Natural killer cell (primary cell): ENCODE measurements around the gene FHIT. TPM values are rescaled to one million over a fixed set of nuclear protein-coding genes. Genes with fewer than 3 reads are reported as not detected.

ENCODE experiments used
- ATAC-seq, 3 donors: fragments of 150-1000 bp in 2 of 3; fragments of 200-7000 bp in 1 of 3; cut with Tn5 transposase; 1 replicate in 1 of 3; 2 replicates in 2 of 3; pipeline ENCODE4 v1.10.0; 2021; ENCODE audit warnings: mild to moderate bottlenecking in 2 of 3, moderate library complexity in 2 of 3
- DNase-seq, 2 donors: peaks; one replicate each; pipeline versions ENCODE4 v3.0.0 to v3.0.0-alpha.2; 2013 to 2021; ENCODE audit warnings: mixed read lengths in 1 of 2
- H3K27ac ChIP-seq: one replicate; pipeline ENCODE4 v1.5.1; 2013; ENCODE audit warnings: mild to moderate bottlenecking, low read length
- H3K27me3 ChIP-seq: one replicate; pipeline ENCODE4 v1.6.1; 2013; ENCODE audit warnings: low read length; ENCODE audit not compliant: control insufficient read depth, insufficient read depth
- H3K36me3 ChIP-seq: one replicate; pipeline ENCODE4 v1.6.1; 2013; ENCODE audit warnings: low read length; ENCODE audit not compliant: control insufficient read depth, insufficient read depth
- H3K4me1 ChIP-seq: one replicate; pipeline ENCODE4 v1.6.1; 2013; ENCODE audit warnings: low read length; ENCODE audit not compliant: control insufficient read depth, insufficient read depth
- H3K4me3 ChIP-seq: one replicate; pipeline ENCODE4 v1.5.1; 2013; ENCODE audit warnings: low read length
- H3K9me3 ChIP-seq: one replicate; pipeline ENCODE4 v1.6.1; 2013; ENCODE audit warnings: low read length; ENCODE audit not compliant: control insufficient read depth, insufficient read depth
- H3K27ac Mint-ChIP-seq, 2 donors: one replicate each; pipeline ENCODE4 v1.8.0; 2022; ENCODE audit warnings: mild to moderate bottlenecking in 2 of 2, mixed read lengths in 2 of 2, moderate library complexity in 1 of 2
- H3K27me3 Mint-ChIP-seq, 2 donors: one replicate each; pipeline ENCODE4 v1.8.0; 2022; ENCODE audit warnings: low read depth in 2 of 2, mixed read lengths in 2 of 2
- H3K36me3 Mint-ChIP-seq: one replicate; pipeline ENCODE4 v1.8.0; 2022; ENCODE audit warnings: mixed read lengths
- H3K4me1 Mint-ChIP-seq, 2 donors: one replicate each; pipeline ENCODE4 v1.8.0; 2022; ENCODE audit warnings: mixed read lengths in 2 of 2
- H3K4me3 Mint-ChIP-seq: one replicate; pipeline ENCODE4 v1.8.0; 2022; ENCODE audit warnings: mild to moderate bottlenecking, moderate library complexity, mixed read lengths
- H3K9me3 Mint-ChIP-seq, 2 donors: one replicate each; pipeline ENCODE4 v1.8.0; 2022; ENCODE audit warnings: mixed read lengths in 2 of 2
- CTCF ChIP-seq: fragments of 200-600 bp; IDR thresholded peaks from one replicate; pipeline ENCODE4 v1.8.0; 2022; ENCODE audit warnings: antibody characterized with exemption
- WGBS: methylation state at CpG from one replicate; pipeline ENCODE4 v1.1.7; 2013; ENCODE audit warnings: missing lambda C conversion rate; ENCODE audit not compliant: insufficient coverage; 5-methylcytosine and 5-hydroxymethylcytosine counted together
- intact Hi-C: fragments of 100-400 bp; cut with micrococcal nuclease; formaldehyde crosslinking; loops from one replicate; pipeline ENCODE4 v1.14.2; 2022
- total RNA-seq, 4 donors: library from RNA; stranded (reverse); fragments of 120-200 nt in 1 of 4; gene quantifications; one replicate each; pipeline versions ENCODE4 v1.2.3 to v1.2.4, GENCODE V29; 2013 to 2022

The FHIT gene
- total RNA-seq, 3 donors from 2014 or later (not counting 1 experiment from before 2014, with no cell fraction given), result 2.7 to 6.1 (median 3.3) TPM

DNA sequence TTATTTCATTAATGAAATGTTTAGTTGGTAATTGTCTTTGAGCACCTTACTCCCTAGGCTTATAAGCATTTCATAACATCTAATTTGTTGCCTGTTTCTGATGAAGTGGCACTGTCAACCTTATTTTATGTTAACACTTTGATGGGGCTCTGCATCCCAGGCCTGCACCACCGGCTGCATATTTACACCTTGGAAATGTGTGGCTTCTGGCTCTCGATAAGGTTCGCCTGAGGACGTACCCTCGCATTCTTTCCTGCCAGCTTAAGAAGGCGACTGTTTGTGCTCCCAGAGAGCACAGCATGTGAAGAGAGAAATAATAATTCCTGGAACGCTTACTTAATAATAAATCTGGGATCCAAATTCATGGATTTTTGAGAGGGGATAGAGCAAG, 1438.1 kb downstream of the FHIT start:
- whole genome bisulfite sequencing, result 93% methylated on average over 7 of the region's 7 CpGs
- H3K36me3 ChIP-seq, result no peaks in the 10 kb centered on the region
- peaks cover 3% of the 10 kb centered on the region for H3K4me1 ChIP-seq
- H3K27me3 Mint-ChIP-seq, result peaks cover 0 to 5% of the 10 kb centered on the region in 2 donors
- no peaks in the 10 kb centered on the region for H3K36me3 Mint-ChIP-seq
- no peak for ATAC-seq
- no peak for DNase-seq
- H3K4me3 ChIP-seq, result no peak overlapping the region
- no peak overlapping the region for H3K27ac Mint-ChIP-seq
- no peaks in the 10 kb centered on the region for H3K9me3 ChIP-seq
- no peaks in the 10 kb centered on the region for H3K9me3 Mint-ChIP-seq
- no peaks in the 10 kb centered on the region for H3K27me3 ChIP-seq
- TF ChIP-seq CTCF, result no peak
- intact Hi-C loops, result no loop called here
- no peak overlapping the region for H3K4me3 Mint-ChIP-seq
- no peak overlapping the region for H3K27ac ChIP-seq
- peaks cover 6 to 7% of the 10 kb centered on the region in 2 donors for H3K4me1 Mint-ChIP-seq

GRCh38 chr3:59812237-59813147, 1438.8 kb downstream of the FHIT start:
- Histone ChIP-seq H3K27me3 (no peaks in the 10 kb centered on the region), H3K9me3 (no peaks in the 10 kb centered on the region), H3K4me3 (no peak overlapping the region), H3K4me1 (peaks cover 3% of the 10 kb centered on the region), H3K27ac (no peak overlapping the region), H3K36me3 (no peaks in the 10 kb centered on the region)
- no peak for ATAC-seq
- no peak overlapping the region for H3K27ac Mint-ChIP-seq
- peaks cover under 1 to 7% of the 10 kb centered on the region in 2 donors for H3K4me1 Mint-ChIP-seq
- intact Hi-C loops, result no loop called here
- no peaks in the 10 kb centered on the region for H3K36me3 Mint-ChIP-seq
- no peak overlapping the region for H3K4me3 Mint-ChIP-seq
- H3K27me3 Mint-ChIP-seq, result peaks cover 0 to 2% of the 10 kb centered on the region in 2 donors
- H3K9me3 Mint-ChIP-seq, result no peaks in the 10 kb centered on the region
- no peak for TF ChIP-seq CTCF
- DNase-seq, result no peak
- WGBS, result 85% methylated on average over 11 of the region's 11 CpGs

DNA sequence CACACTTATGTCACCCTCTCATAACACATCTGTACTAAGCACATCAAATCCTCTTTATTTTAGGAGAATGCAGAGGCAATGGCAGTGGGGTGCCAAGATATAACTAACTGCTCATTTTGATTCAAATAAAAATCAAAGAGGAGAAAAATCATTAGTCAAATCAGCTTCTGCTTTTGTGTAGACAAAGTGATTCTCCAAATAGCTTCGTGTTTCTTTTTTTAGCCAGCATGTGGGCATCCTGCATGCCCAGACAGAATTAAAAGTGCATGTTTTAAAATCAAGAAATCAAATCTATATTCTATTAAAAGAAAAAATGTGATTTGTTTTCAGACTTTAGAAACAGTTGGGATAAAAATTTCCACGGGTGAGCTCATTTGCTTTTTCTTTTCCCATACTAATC, 1440.1 kb downstream of the FHIT start:
- no peaks in the 10 kb centered on the region for H3K27me3 ChIP-seq
- Mint-ChIP-seq H3K36me3 (no peaks in the 10 kb centered on the region), H3K4me3 (no peak overlapping the region), H3K9me3 (no peaks in the 10 kb centered on the region), H3K4me1 (peaks cover 0 to 7% of the 10 kb centered on the region in 2 donors), H3K27me3 (peaks cover 0 to 2% of the 10 kb centered on the region in 2 donors), H3K27ac (no peak overlapping the region)
- no peak for DNase-seq
- WGBS, result 60% methylated on average over 1 of the region's 2 CpGs
- H3K27ac ChIP-seq, result no peak overlapping the region
- no peak for ATAC-seq
- intact Hi-C loops, result no loop called here
- H3K4me1 ChIP-seq, result peaks cover 3% of the 10 kb centered on the region
- no peaks in the 10 kb centered on the region for H3K36me3 ChIP-seq
- no peak for TF ChIP-seq CTCF
- H3K4me3 ChIP-seq, result no peak overlapping the region
- no peaks in the 10 kb centered on the region for H3K9me3 ChIP-seq
